ENCODE results near the gene ACTL7A. TPM values are rescaled to one million over a fixed set of nuclear protein-coding genes. Genes with fewer than 3 reads are reported as not detected.
"Not testable (repeated sequence)": the region's sequence is repeated elsewhere in the genome, so short reads cannot be mapped to it uniquely, and the experiment has no call there.

ACTL7A gene
- total RNA-seq, 4 donors from 2014 or later: not detected

- 98% methylated on average over 2 of the region's 2 CpGs for WGBS
- peaks cover 91% of the 10 kb centered on the region for H3K36me3 ChIP-seq
Measured at GRCh38 chr9:108897324-108898096, 35.4 kb downstream of the ACTL7A start.

GRCh38 chr9:108899023-108899695 is 37.1 kb downstream of the ACTL7A start:
- not testable (repeated sequence) for DNase-seq (ENCODE audit: low spot score in 2 of 2); H3K27me3 ChIP-seq; H3K27ac ChIP-seq; H3K9me3 ChIP-seq; H3K4me1 ChIP-seq; H3K4me3 ChIP-seq
- 95% methylated on average over 8 of the region's 8 CpGs for WGBS
- H3K36me3 ChIP-seq: peaks cover 91% of the 10 kb centered on the region

More at GRCh38 chr9:108897324-108898096, 35.4 kb downstream of the ACTL7A start:
- no peak for TF ChIP-seq EP300 (IDR thresholded peaks at IDR 0.05)
- no peak for TF ChIP-seq POLR2A (IDR thresholded peaks at IDR 0.05)
- no peak for TF ChIP-seq CTCF (IDR thresholded peaks at IDR 0.05)
- no peak for TF ChIP-seq POLR2AphosphoS5 (IDR thresholded peaks at IDR 0.05)
- Histone ChIP-seq H3K27ac (no peak overlapping the region), H3K4me3 (no peak overlapping the region), H3K4me1 (no peaks in the 10 kb centered on the region), H3K27me3 (no peaks in the 10 kb centered on the region), H3K9me3 (no peaks in the 10 kb centered on the region)
- no peak for DNase-seq (ENCODE audit: low spot score in 2 of 2)

- no peaks in the 10 kb centered on the region for H3K4me1 ChIP-seq
- H3K27me3 ChIP-seq: no peaks in the 10 kb centered on the region
- peaks cover 91% of the 10 kb centered on the region for H3K36me3 ChIP-seq
- no peak overlapping the region for H3K27ac ChIP-seq
- TF ChIP-seq POLR2AphosphoS5 (IDR thresholded peaks at IDR 0.05): no peak
- no peak for TF ChIP-seq CTCF (IDR thresholded peaks at IDR 0.05)
- TF ChIP-seq EP300 (IDR thresholded peaks at IDR 0.05): no peak
- no peak for TF ChIP-seq POLR2A (IDR thresholded peaks at IDR 0.05)
- H3K4me3 ChIP-seq: no peak overlapping the region
- no peak for DNase-seq (ENCODE audit: low spot score in 2 of 2)
- H3K9me3 ChIP-seq: no peaks in the 10 kb centered on the region
- 91% methylated on average over 5 of the region's 5 CpGs for WGBS
Measured at GRCh38 chr9:108900176-108900575, 38.1 kb downstream of the ACTL7A start.

GRCh38 chr9:108903420-108904103 is 41.5 kb downstream of the ACTL7A start:
- WGBS: 90% methylated on average over 2 of the region's 2 CpGs
- Histone ChIP-seq H3K27ac (no peak overlapping the region), H3K4me3 (no peak overlapping the region), H3K27me3 (no peaks in the 10 kb centered on the region), H3K4me1 (no peaks in the 10 kb centered on the region), H3K9me3 (no peaks in the 10 kb centered on the region), H3K36me3 (peaks cover 92% of the 10 kb centered on the region)
- DNase-seq (ENCODE audit: low spot score in 2 of 2): no peak
- no peak for TF ChIP-seq POLR2A (IDR thresholded peaks at IDR 0.05)
- TF ChIP-seq EP300 (IDR thresholded peaks at IDR 0.05): no peak
- no peak for TF ChIP-seq CTCF (IDR thresholded peaks at IDR 0.05)
- no peak for TF ChIP-seq POLR2AphosphoS5 (IDR thresholded peaks at IDR 0.05)

- TF ChIP-seq EP300 (IDR thresholded peaks at IDR 0.05) (no peak), CTCF (IDR thresholded peaks at IDR 0.05) (no peak), POLR2A (IDR thresholded peaks at IDR 0.05) (no peak), POLR2AphosphoS5 (IDR thresholded peaks at IDR 0.05) (no peak)
- H3K36me3 ChIP-seq: peaks cover 92% of the 10 kb centered on the region
- no peak for DNase-seq (ENCODE audit: low spot score in 2 of 2)
- no peaks in the 10 kb centered on the region for H3K4me1 ChIP-seq
- H3K4me3 ChIP-seq: no peak overlapping the region
- WGBS: 93% methylated on average over 3 of the region's 3 CpGs
- no peak overlapping the region for H3K27ac ChIP-seq
- no peaks in the 10 kb centered on the region for H3K9me3 ChIP-seq
- no peaks in the 10 kb centered on the region for H3K27me3 ChIP-seq
Measured at GRCh38 chr9:108904161-108904560, 42.1 kb downstream of the ACTL7A start.
